ENCODE data around the gene CDKL1. TPM values are rescaled to one million over a fixed set of nuclear protein-coding genes. Genes with fewer than 3 reads are reported as not detected.
"Not testable (repeated sequence)": the region's sequence is repeated elsewhere in the genome, so short reads cannot be mapped to it uniquely, and the experiment has no call there.

Gene CDKL1
- total RNA-seq, 2 experiments from 2014 or later, result 2.4 to 2.8 TPM

- Histone ChIP-seq H3K4me1 (ENCODE audit: insufficient read depth, low read length) (no peaks in the 10 kb centered on the region), H3K9me3 (ENCODE audit: control insufficient read depth in 1 of 2, insufficient read depth in 1 of 2, low read length in 2 of 2) (peaks cover 0 to 4% of the 10 kb centered on the region in 2 experiments), H3K27ac (ENCODE audit: low read depth in 1 of 2, low read length in 2 of 2) (no peak overlapping the region), H3K4me3 (ENCODE audit: low read length) (no peak overlapping the region), H3K36me3 (ENCODE audit: insufficient read depth, low read length) (no peaks in the 10 kb centered on the region), H3K27me3 (ENCODE audit: control insufficient read depth in 1 of 2, insufficient read depth in 2 of 2, low read length in 2 of 2) (no peaks in the 10 kb centered on the region)
- H3K9me3 Mint-ChIP-seq, result no peaks in the 10 kb centered on the region
- TF ChIP-seq CTCF (IDR thresholded peaks at IDR 0.05), result no peak
- peaks cover 3% of the 10 kb centered on the region for H3K4me1 Mint-ChIP-seq (ENCODE audit: low read depth)
- DNase-seq, result no peak
- ATAC-seq (ENCODE audit: poor library complexity), result no peak
- H3K27me3 Mint-ChIP-seq, result no peaks in the 10 kb centered on the region
- ChIA-PET POLR2A (no interaction called here), CTCF (no interaction called here)
- intact Hi-C loops (cut with DNase I, micrococcal nuclease), result no loop called here
- H3K36me3 Mint-ChIP-seq (ENCODE audit: low read depth), result no peaks in the 10 kb centered on the region
- H3K4me3 Mint-ChIP-seq, result no peak overlapping the region
- H3K27ac Mint-ChIP-seq, result no peak overlapping the region
These were observed 25.1 kb downstream of the CDKL1 start for GRCh38 chr14:50371546-50371945.

- H3K4me1 ChIP-seq (ENCODE audit: insufficient read depth, low read length), result peaks cover 22% of the 10 kb centered on the region
- no peak for ATAC-seq (ENCODE audit: poor library complexity)
These were observed 30.1 kb downstream of the CDKL1 start for GRCh38 chr14:50366589-50366988.

GRCh38 chr14:50366115-50366514 is 30.6 kb downstream of the CDKL1 start:
- H3K36me3 ChIP-seq (ENCODE audit: insufficient read depth, low read length), result no peaks in the 10 kb centered on the region
- intact Hi-C loops (cut with DNase I, micrococcal nuclease), result no loop called here
- ChIA-PET POLR2A (interaction anchor here (0.8 kb wide), 1 partner anchor 10 kb away, joined by 3 read pairs; no protein-coding TSS in a partner anchor), CTCF (no interaction called here)
- Mint-ChIP-seq H3K4me1 (ENCODE audit: low read depth) (peaks cover 41% of the 10 kb centered on the region), H3K9me3 (peaks cover 2% of the 10 kb centered on the region), H3K27me3 (no peaks in the 10 kb centered on the region), H3K36me3 (ENCODE audit: low read depth) (peaks cover 15% of the 10 kb centered on the region), H3K27ac (no peak overlapping the region), H3K4me3 (no peak overlapping the region)
- TF ChIP-seq CTCF (IDR thresholded peaks at IDR 0.05), result no peak
- H3K4me1 ChIP-seq (ENCODE audit: insufficient read depth, low read length), result peaks cover 25% of the 10 kb centered on the region
- DNase-seq (no peak), ATAC-seq (ENCODE audit: poor library complexity) (no peak)
- H3K27me3 ChIP-seq (ENCODE audit: control insufficient read depth in 1 of 2, insufficient read depth in 2 of 2, low read length in 2 of 2), result no peaks in the 10 kb centered on the region
- no peak overlapping the region for H3K27ac ChIP-seq (ENCODE audit: low read depth in 1 of 2, low read length in 2 of 2)
- no peak overlapping the region for H3K4me3 ChIP-seq (ENCODE audit: low read length)
- H3K9me3 ChIP-seq (ENCODE audit: control insufficient read depth in 1 of 2, insufficient read depth in 1 of 2, low read length in 2 of 2), result peaks cover 0 to 3% of the 10 kb centered on the region in 2 experiments

More at GRCh38 chr14:50366589-50366988, 30.1 kb downstream of the CDKL1 start:
- peaks cover 41% of the 10 kb centered on the region for H3K4me1 Mint-ChIP-seq (ENCODE audit: low read depth)
- Histone ChIP-seq H3K36me3 (ENCODE audit: insufficient read depth, low read length) (no peaks in the 10 kb centered on the region), H3K27ac (ENCODE audit: low read depth in 1 of 2, low read length in 2 of 2) (no peak overlapping the region), H3K9me3 (ENCODE audit: control insufficient read depth in 1 of 2, insufficient read depth in 1 of 2, low read length in 2 of 2) (peaks cover 0 to 4% of the 10 kb centered on the region in 2 experiments), H3K4me3 (ENCODE audit: low read length) (no peak overlapping the region), H3K27me3 (ENCODE audit: control insufficient read depth in 1 of 2, insufficient read depth in 2 of 2, low read length in 2 of 2) (no peaks in the 10 kb centered on the region)
- no peak for TF ChIP-seq CTCF (IDR thresholded peaks at IDR 0.05)
- CTCF ChIA-PET, result interaction anchor here (1.6 kb wide), 1 partner anchor 46 kb away, joined by 4 read pairs; no protein-coding TSS in a partner anchor
- POLR2A ChIA-PET, result interaction anchor here (0.8 kb wide), 1 partner anchor 10 kb away, joined by 3 read pairs; no protein-coding TSS in a partner anchor
- peak in 1 of 14 experiments; percentile 63 for DNase-seq
- peaks cover 2% of the 10 kb centered on the region for H3K9me3 Mint-ChIP-seq
- H3K27ac Mint-ChIP-seq, result peak overlapping the region; percentile 34
- H3K4me3 Mint-ChIP-seq, result peak overlapping the region; percentile 9
- peaks cover 15% of the 10 kb centered on the region for H3K36me3 Mint-ChIP-seq (ENCODE audit: low read depth)
- no peaks in the 10 kb centered on the region for H3K27me3 Mint-ChIP-seq
- intact Hi-C loops (cut with DNase I, micrococcal nuclease), result no loop called here

- H3K27ac Mint-ChIP-seq; intact Hi-C loops (cut with DNase I, micrococcal nuclease); H3K27me3 ChIP-seq (ENCODE audit: control insufficient read depth in 1 of 2, insufficient read depth in 2 of 2, low read length in 2 of 2); ATAC-seq (ENCODE audit: poor library complexity); H3K36me3 ChIP-seq (ENCODE audit: insufficient read depth, low read length); H3K27ac ChIP-seq (ENCODE audit: low read depth in 1 of 2, low read length in 2 of 2); DNase-seq; POLR2A ChIA-PET; H3K9me3 Mint-ChIP-seq; H3K4me3 Mint-ChIP-seq; H3K27me3 Mint-ChIP-seq; H3K4me3 ChIP-seq (ENCODE audit: low read length); CTCF ChIA-PET; H3K9me3 ChIP-seq (ENCODE audit: control insufficient read depth in 1 of 2, insufficient read depth in 1 of 2, low read length in 2 of 2): not testable (repeated sequence)
- peaks cover 15% of the 10 kb centered on the region for H3K36me3 Mint-ChIP-seq (ENCODE audit: low read depth)
- peaks cover 25% of the 10 kb centered on the region for H3K4me1 ChIP-seq (ENCODE audit: insufficient read depth, low read length)
- peaks cover 45% of the 10 kb centered on the region for H3K4me1 Mint-ChIP-seq (ENCODE audit: low read depth)
These were observed 31.1 kb downstream of the CDKL1 start for GRCh38 chr14:50365572-50365971.
